Neural progenitor cell (in vitro differentiated cells): Measurements from ENCODE around the gene SLC35E4.

Experiments
- EZH2phosphoT487 ChIP-seq: fragments of 200-600 bp; sonication (generic); IDR thresholded peaks from 2 replicates; pipeline ENCODE4 v1.6.1; 2017; ENCODE audit warnings: antibody characterized with exemption
- TF ChIP-seq, protein P1 (sequence below): fragments of 200-600 bp; sonication (generic); IDR thresholded peaks from 2 replicates; pipeline ENCODE4 v1.5.1; 2017; ENCODE audit warnings: antibody characterized with exemption, mild to moderate bottlenecking

DNA sequence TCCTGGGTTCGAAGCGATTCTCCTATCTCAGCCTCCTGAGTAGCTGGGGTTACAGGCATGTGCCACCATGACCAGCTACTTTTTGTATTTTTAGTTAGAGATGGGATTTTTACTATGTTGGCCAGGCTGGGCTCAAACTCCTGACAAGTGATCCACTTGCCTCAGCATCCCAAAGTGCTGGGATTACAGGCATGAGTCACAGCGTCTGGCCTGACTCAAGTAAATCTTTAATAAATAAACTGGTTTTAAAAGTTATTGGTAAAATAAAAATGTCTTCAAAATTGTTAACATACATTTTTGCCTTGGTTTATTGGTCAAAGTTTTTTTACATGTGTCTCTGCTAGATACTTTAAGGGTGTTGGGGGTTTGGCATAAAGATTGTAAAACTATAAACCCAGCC, 36.6 kb upstream of the SLC35E4 start:
- no peak for TF ChIP-seq EZH2phosphoT487
- TF ChIP-seq, protein P1, sequence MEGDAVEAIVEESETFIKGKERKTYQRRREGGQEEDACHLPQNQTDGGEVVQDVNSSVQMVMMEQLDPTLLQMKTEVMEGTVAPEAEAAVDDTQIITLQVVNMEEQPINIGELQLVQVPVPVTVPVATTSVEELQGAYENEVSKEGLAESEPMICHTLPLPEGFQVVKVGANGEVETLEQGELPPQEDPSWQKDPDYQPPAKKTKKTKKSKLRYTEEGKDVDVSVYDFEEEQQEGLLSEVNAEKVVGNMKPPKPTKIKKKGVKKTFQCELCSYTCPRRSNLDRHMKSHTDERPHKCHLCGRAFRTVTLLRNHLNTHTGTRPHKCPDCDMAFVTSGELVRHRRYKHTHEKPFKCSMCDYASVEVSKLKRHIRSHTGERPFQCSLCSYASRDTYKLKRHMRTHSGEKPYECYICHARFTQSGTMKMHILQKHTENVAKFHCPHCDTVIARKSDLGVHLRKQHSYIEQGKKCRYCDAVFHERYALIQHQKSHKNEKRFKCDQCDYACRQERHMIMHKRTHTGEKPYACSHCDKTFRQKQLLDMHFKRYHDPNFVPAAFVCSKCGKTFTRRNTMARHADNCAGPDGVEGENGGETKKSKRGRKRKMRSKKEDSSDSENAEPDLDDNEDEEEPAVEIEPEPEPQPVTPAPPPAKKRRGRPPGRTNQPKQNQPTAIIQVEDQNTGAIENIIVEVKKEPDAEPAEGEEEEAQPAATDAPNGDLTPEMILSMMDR: no peak
